NCI-H1092 (cell line): ENCODE data around the gene PRR19.
A peak's percentile ranks its signal among the peaks of the same experiment; 100 is the strongest.

Experiments
- DNase-seq: peaks from one replicate; lab custom pipeline; 2025; lab: John Stamatoyannopoulos, UW

Gene PRR19

DNA sequence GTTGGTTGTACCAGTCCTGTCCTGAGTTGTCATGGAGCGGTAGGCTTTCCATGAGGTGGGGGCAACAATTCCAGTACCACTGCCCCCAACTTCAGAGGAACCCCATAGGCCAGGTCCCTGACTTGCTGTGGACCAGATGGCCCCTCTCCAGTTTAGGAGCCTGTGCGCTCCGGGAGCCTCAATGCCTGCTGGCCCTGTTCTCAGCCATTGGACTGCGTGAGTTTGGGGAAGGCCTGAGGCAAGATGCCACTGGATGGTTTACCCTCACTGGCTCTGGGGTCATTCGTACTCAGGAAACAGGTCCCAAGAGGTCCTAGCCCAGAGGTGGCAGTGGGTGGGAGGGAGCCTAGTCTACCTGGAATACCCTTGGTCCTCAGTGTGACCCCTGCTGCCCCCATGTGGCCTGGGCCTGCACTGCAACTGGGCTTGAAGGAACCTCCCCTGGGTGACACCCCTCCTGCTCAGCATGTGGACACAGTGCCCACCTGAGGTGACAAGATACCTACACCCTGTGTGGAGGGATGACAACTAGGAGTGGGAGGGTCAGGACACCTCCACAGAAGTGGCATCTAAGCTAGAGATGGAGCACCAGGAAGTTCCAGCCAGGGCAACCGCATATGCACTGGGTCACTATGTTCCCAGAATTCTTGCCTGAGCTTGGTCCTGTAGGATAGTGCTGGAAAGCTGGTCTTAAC is 6.0 kb upstream of the PRR19 start:
- peak; percentile 49 for DNase-seq

DNA sequence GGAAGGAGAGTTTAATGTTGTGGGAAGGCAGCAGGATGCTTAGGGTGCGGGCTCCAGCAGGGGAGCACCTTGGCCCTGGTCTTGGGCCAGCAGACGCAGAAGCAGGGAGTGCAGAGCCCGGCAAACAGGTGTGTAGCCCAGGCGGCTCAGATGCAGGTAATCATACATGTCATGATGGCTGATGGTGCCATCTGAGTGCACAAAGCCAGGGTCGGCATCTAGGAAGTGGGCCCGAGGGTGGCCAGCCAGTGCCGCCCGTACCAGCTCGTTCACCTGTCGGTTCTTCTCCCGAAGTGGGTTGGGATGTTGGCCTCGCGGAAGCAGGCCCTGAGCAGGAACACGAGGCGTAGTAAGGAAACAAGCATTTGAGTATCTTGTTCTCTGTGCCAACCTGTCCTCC is 4.9 kb upstream of the PRR19 start:
- no peak for DNase-seq

DNA sequence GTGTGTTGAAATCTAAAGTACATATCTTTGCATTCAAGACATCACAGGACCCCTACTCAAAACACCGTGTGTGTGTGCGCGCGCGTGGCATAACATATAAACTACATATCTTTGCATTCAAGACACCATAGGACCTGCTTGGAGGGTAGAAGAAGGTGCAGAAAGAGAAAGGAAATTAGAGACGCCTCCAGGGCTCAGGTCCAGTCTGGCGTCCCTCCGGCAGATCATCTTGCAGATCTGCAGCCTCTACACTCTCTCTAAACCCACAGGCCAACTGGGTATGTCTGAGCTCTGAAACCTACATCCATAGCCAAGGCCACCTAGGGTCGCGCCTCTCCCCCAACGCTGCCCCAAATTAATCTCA is 1.2 kb downstream of the PRR19 start:
- DNase-seq, result no peak

GRCh38 chr19:42303876-42304275 is 1.9 kb downstream of the PRR19 start:
- DNase-seq, result no peak

GRCh38 chr19:42306646-42307045 is 4.7 kb downstream of the PRR19 start:
- DNase-seq, result no peak

DNA sequence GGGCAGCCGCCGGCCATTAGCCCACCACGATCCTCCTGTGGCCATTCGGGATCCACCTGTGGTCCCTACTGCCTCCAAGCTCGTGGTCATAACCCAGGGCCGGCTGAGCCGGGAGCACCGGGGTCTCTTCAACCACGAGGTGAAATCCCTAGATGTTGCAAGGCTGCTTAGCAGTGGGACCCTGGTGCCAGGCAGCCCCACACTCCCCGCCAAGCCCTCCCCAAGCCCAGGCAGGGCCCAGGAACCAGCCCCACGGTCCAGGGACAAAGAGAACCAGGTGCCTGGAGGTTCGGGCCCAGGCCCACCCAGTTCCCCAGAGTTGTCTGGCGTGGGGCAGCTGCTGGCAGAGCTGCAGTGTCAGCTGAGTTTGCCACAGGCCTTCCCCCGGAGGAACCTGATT is 7.8 kb downstream of the PRR19 start:
- DNase-seq, result no peak

- DNase-seq, result no peak
Measured at GRCh38 chr19:42311657-42312056, 9.7 kb downstream of the PRR19 start.

DNA sequence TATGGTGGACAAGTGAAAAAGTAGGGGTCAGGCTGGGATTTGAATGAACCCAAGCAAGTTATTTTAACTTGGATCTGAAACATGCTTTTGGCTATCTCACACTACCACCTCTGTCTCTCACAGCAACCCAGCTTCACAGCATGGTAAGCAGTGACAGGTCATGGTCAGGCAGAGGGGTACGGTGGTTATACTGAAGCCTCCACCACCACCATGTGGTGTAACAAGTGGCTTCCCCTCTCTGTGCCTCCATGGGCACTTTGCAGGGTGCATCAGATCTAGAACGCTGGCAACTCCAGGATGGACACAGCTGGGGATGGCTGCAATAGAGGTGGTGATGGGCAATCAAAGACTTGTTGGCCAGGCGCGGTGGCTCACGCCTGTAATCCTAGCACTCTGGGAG is 10.4 kb downstream of the PRR19 start:
- DNase-seq, result no peak

DNA sequence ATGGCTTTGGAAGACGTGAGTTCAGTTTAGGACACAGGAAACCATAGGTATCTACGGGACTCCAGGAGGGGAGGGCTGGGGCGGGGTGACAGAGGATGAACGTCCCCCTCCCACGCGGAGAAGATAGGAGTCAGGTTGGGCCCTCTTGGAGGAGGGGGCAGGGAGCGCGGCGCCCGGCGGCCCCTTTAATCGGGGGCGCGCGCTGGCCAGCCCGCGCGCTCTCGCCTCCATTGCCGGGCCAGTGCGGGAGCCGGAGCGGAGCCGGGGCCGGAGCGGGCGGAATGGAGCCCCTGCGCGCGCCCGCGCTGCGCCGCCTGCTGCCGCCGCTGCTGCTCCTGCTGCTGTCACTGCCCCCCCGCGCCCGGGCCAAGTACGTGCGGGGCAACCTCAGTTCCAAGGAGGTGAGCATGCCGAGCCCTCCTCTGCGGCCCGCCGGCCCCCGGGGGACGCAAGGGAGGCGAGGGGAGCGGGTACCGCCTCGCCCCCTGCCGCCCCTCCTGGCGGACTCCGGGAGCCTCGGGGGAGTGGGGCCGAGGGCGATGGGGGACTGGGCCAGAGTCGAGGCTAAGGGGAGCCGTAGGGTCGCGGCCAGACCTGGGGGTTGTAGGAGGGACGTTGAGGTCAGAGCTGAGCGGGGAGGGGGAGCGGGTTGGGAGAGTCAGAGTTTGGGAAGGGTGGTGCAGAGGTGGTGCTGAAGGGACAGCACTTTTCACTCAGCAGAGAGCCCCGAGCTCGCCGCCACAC is 11.3 kb downstream of the PRR19 start, which contains the start of gene TMEM145:
TSS of gene TMEM145 (plus strand) at position 214 of the 744 bp plus-strand sequence. CDS start at position 282, 68 bp downstream.
- DNase-seq, result peak; percentile 37

DNA sequence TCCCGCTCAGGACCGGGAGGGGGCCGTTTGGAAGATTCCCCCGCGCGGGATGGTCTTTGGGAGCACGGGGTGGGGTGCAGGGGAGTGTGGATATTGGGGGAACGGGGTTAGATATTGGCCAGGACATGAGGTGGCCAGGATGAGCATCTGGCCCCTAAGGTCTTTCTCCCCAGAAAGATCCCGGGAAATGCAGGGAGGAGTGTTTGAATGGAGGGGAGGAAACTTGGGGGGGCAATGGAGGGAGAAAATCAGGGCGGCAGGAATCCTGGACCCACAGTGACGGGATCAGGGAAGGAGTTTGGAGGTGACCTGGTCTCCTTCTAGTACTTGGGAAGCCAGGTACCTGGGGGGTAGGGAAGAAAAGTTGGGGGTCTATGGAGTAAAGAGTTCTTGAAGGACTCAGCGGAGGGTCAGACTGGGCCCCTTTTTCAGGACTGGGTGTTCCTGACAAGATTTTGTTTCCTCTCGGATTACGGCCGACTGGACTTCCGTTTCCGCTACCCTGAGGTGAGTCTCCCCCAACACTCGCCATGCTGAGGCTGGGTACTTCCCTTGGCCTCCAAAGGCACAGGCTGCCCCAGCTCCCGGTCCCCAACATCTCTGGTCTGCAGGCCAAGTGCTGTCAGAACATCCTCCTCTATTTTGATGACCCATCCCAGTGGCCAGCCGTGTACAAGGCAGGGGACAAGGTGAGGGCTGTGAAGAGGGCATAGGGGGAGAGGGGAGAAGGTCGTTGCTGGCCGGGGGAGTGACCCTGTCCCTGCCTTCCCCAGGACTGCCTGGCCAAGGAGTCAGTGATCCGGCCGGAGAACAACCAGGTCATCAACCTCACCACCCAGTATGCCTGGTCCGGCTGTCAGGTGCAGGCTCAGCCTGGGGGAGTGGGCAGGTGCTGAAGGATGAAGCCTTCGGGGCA is 12.2 kb downstream of the PRR19 start:
- DNase-seq, result no peak

DNA sequence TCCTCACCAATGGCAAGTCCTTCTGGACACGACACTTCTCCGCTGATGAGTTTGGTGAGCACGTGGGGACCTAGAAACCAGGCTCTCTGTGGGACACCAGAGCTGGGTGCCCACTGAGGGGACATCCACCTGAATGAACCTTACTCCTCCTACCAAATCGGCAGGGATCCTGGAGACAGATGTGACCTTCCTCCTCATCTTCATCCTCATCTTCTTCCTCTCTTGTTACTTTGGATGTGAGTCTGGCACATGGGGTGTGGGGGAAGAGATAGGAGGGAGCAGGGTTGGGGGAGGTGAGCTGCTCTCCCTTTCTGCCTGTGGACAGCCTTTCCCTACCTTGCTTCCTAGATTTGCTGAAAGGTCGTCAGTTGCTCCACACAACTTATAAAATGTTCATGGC is 13.1 kb downstream of the PRR19 start:
- no peak for DNase-seq

GRCh38 chr19:42316223-42317211 is 14.6 kb downstream of the PRR19 start:
- no peak for DNase-seq

GRCh38 chr19:42317535-42317934 is 15.6 kb downstream of the PRR19 start:
- DNase-seq, result no peak

DNA sequence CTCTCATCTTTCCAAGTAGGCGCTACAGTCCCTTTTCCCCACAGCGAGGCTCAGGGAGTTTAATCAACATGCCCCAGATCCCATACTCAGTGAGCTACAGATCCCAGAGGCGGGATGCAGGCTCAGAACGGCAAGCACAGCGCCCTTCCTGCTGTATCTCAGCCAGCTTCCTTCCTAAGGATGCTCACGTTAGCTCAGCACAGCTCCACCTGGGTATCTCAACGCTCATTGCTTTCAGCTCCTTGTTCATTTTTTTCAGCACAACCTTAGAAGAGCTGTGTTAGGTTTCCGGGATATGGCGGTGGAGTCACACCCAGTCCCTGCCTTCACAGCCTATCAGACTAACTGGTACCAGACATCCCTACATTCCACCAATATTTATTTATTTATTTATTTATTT is 20.4 kb downstream of the PRR19 start:
- DNase-seq, result no peak

DNA sequence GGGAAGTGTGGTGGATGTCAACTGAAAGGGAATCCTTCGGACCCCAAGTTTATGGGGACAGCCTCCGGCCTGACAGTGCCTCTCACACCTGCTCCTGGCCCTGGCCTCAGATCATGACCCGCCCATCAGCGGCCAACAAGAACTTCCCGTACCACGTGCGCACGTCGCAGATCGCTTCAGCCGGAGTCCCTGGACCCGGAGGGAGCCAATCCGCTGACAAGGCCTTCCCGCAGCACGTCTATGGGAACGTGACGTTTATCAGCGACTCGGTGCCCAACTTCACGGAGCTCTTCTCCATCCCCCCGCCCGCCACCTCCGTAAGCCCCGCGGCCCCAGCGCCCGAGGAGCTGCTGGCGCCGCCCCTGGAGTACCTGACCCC is 21.5 kb downstream of the PRR19 start:
- DNase-seq, result no peak

GRCh38 chr19:42323852-42324654 is 22.1 kb downstream of the PRR19 start:
- no peak for DNase-seq

- DNase-seq, result no peak
Measured at GRCh38 chr19:42324655-42325307, 22.8 kb downstream of the PRR19 start.

DNA sequence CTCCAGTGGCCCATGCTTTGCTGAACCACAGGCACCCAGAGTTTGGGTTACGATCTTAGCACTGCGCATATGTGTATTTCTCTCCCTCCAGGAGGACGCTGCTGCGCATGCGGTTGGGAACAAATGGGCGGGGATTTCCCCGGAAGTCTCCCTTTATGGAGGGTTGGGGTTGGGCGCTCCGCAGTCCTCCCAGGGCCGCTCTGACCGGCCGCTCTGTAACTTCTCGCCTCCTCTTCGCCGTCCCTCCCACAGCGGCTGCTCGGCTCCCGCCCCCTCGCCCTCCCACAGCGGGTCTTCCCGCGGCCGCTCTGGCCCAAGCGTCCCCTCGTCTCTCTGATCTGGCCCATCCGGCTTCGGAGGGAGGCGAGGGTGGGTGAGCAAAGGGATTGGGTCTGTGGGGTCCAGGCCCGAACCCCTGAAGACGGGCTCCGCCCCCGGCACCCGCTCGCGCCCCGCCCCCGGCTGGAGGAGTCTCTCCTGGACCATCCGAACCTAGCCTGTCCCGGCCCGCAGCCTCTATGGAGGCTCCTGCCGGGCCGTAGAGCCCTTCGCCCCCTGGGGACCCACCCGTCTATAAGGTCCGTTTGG is 23.5 kb downstream of the PRR19 start, which contains the start of gene MEGF8:
TSS of gene MEGF8 (plus strand) at position 328 of the 588 bp plus-strand sequence. CDS start 609 bp downstream, outside the sequence.
- peak; percentile 96 for DNase-seq
